ENCODE measurements around the gene REPIN1.

The REPIN1 gene

GRCh38 chr7:150330211-150330885 lies 38.3 kb upstream of the REPIN1 start:
- no peak overlapping the region for H3K4me3 ChIP-seq (ENCODE audit: control insufficient read depth, low read depth, low read length)
- TF ChIP-seq, protein P1, sequence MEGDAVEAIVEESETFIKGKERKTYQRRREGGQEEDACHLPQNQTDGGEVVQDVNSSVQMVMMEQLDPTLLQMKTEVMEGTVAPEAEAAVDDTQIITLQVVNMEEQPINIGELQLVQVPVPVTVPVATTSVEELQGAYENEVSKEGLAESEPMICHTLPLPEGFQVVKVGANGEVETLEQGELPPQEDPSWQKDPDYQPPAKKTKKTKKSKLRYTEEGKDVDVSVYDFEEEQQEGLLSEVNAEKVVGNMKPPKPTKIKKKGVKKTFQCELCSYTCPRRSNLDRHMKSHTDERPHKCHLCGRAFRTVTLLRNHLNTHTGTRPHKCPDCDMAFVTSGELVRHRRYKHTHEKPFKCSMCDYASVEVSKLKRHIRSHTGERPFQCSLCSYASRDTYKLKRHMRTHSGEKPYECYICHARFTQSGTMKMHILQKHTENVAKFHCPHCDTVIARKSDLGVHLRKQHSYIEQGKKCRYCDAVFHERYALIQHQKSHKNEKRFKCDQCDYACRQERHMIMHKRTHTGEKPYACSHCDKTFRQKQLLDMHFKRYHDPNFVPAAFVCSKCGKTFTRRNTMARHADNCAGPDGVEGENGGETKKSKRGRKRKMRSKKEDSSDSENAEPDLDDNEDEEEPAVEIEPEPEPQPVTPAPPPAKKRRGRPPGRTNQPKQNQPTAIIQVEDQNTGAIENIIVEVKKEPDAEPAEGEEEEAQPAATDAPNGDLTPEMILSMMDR (conservative IDR thresholded peaks at IDR 0.05; ENCODE audit: control insufficient read depth, insufficient read depth, low read depth, low read length) = no peak
- DNase-seq (ENCODE audit: low read depth) = no peak

DNA sequence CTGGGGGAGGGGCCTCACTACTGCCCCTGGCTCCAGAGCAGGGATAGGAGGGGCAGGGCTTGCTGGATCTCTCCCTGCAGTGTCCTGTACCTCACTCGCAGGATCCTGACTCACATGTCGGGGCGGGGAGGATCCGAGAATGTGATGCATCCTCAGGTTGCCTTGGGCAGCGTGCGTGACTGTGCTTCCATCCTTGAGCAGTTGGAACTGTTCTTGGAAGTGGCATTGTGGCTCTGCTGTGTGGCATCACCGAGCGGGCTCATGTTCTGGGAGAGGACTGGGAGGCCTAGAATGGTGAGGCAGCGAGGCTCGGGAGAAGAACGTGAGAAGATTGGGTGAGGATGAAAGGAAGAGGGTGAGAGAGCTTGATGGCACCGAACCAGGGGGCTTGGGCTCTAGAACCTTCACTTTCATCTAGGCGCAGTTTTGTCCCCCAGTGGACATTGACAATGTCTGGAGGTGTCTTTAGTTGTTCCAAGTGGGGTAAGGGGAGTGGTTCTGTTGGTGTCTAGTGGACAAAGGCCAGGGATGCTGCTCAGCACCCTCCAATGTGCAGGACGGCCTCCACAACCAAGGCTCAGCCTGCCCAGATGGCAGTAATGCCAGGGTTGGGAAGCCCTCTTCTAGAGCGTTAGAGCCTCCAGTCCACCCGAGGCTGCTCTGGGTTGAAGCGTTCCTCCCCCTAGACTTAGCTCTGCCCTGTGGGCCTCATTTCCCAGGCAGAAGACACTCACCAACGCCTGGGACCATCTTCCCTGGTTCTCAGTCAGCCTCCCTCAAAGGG lies 35.6 kb upstream of the REPIN1 start:
- no peak for DNase-seq (ENCODE audit: low read depth)
- TF ChIP-seq, protein P1 (conservative IDR thresholded peaks at IDR 0.05; ENCODE audit: control insufficient read depth, insufficient read depth, low read depth, low read length) = no peak
- no peak overlapping the region for H3K4me3 ChIP-seq (ENCODE audit: control insufficient read depth, low read depth, low read length)

GRCh38 chr7:150333659-150334058 lies 35.0 kb upstream of the REPIN1 start:
- TF ChIP-seq, protein P1 (conservative IDR thresholded peaks at IDR 0.05; ENCODE audit: control insufficient read depth, insufficient read depth, low read depth, low read length) = no peak

DNA sequence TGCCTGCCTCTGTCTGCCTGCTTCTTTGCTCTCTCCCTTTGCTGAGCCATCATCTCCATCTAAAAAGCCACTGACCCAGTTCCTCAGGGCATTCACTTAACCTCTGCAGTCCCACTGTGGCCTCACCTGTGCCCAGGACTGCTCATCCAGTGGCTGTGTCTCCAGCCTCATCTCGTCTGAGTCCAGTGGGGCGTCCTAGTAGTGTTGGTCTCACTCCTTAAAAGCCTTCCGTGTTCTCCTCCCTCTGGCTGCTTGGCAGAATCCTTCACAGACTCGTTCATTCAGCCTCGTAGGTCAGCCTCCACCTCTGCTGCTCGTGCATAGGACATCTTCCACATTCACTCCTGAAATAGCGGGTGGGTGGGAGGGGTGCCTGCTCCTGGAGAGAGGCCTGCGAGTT lies 34.5 kb upstream of the REPIN1 start:
- no peak for DNase-seq (ENCODE audit: low read depth)
- TF ChIP-seq, protein P1 (conservative IDR thresholded peaks at IDR 0.05; ENCODE audit: control insufficient read depth, insufficient read depth, low read depth, low read length) = no peak
- no peak overlapping the region for H3K4me3 ChIP-seq (ENCODE audit: control insufficient read depth, low read depth, low read length)

More at GRCh38 chr7:150333659-150334058, 35.0 kb upstream of the REPIN1 start:
- H3K4me3 ChIP-seq (ENCODE audit: control insufficient read depth, low read depth, low read length) = no peak overlapping the region
- DNase-seq (ENCODE audit: low read depth) = no peak

GRCh38 chr7:150335108-150335773 lies 33.4 kb upstream of the REPIN1 start:
- TF ChIP-seq, protein P1 (conservative IDR thresholded peaks at IDR 0.05; ENCODE audit: control insufficient read depth, insufficient read depth, low read depth, low read length) = no peak
- DNase-seq (ENCODE audit: low read depth) = peak; percentile 66
- no peak overlapping the region for H3K4me3 ChIP-seq (ENCODE audit: control insufficient read depth, low read depth, low read length)

DNA sequence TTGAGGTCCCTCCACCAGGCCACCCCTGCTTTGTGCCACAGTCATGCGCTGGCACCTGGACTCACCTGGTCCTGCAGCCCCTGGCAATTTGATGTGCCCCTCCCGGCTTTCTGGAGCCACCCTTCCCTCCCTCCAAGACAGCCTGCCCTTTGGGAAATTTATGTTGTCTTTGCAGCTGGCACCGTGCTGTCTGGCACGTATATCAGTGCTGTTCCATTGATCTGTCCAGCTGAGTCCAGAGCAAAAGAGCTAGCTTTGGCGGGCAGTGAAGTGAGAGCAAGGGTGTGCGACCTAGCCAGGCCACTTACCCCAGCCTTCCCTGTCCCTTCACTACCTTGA lies 32.9 kb upstream of the REPIN1 start:
- TF ChIP-seq, protein P1 (conservative IDR thresholded peaks at IDR 0.05; ENCODE audit: control insufficient read depth, insufficient read depth, low read depth, low read length) = no peak
- no peak overlapping the region for H3K4me3 ChIP-seq (ENCODE audit: control insufficient read depth, low read depth, low read length)
- no peak for DNase-seq (ENCODE audit: low read depth)
